Adrenal gland (tissue), 12 donors: ENCODE measurements around the gene SCUBE1. TPM values are rescaled to one million over a fixed set of nuclear protein-coding genes. Genes with fewer than 3 reads are reported as not detected.

Experiments used
- DNase-seq, 7 donors: peaks; one replicate each; pipeline ENCODE4 v3.0.0-alpha.2; 2019 to 2020
- H3K27ac ChIP-seq, 5 donors: fragments of 200-600 bp; sonication (generic) in 4 of 5; 1 replicate in 3 of 5; 2 replicates in 2 of 5; pipeline versions ENCODE4 v1.5.1 to v1.8.0; 2016 to 2020; ENCODE audit warnings: mild to moderate bottlenecking in 1 of 5
- H3K27me3 ChIP-seq: fragments of 200-600 bp; 2 replicates; pipeline ENCODE4 v1.8.0; 2021
- H3K36me3 ChIP-seq, 2 donors: fragments of 200-600 bp; replicated peaks in 1 of 2; 1 replicate in 1 of 2; 2 replicates in 1 of 2; pipeline versions ENCODE4 v1.5.1 to v1.8.0; 2018 to 2022
- H3K4me1 ChIP-seq, 2 donors: fragments of 200-600 bp; replicated peaks in 1 of 2; 1 replicate in 1 of 2; 2 replicates in 1 of 2; pipeline versions ENCODE4 v1.5.1 to v1.8.0; 2018 to 2021
- H3K4me3 ChIP-seq, 4 donors: fragments of 200-600 bp; sonication (generic) in 3 of 4; one replicate each; pipeline ENCODE4 v1.5.1; 2016 to 2018
- H3K9me3 ChIP-seq, 3 donors: fragments of 200-600 bp; sonication (generic) in 1 of 3; replicated peaks in 1 of 3; 1 replicate in 2 of 3; 2 replicates in 1 of 3; pipeline versions ENCODE4 v1.5.1 to v1.8.0; 2016 to 2021
- POLR2A ChIP-seq, 2 donors: fragments of 450-650 bp; IDR thresholded peaks; one replicate each; pipeline ENCODE4 v1.6.1; 2017; ENCODE audit warnings: antibody characterized with exemption in 2 of 2, mild to moderate bottlenecking in 2 of 2, moderate library complexity in 1 of 2
- WGBS, 4 donors: extraction: QIAGEN DNeasy Blood & Tissue Kit in 2 of 4; methylation state at CpG; one replicate each; pipeline versions ENCODE4 v1.1.5 to v1.1.7; 2013 to 2017; 5-methylcytosine and 5-hydroxymethylcytosine counted together
- intact Hi-C, 2 donors: fragments of 100-400 bp; cut with DNase I; formaldehyde crosslinking; loops; one replicate each; pipeline versions ENCODE4 v1.14.1 to v1.15.0; 2022 to 2023
- polyA plus RNA-seq, 3 donors: library from polyadenylated mRNA; stranded (reverse); fragments of 200-250 nt in 2 of 3; fragments of 350-450 nt in 1 of 3; fragmentation: Illumina TruSeq in 1 of 3; extraction: RNeasy Lipid Tissue Mini Kit (QIAGEN cat#74804) in 1 of 3; gene quantifications; one replicate each; pipeline ENCODE4 v1.2.3, GENCODE V29; 2013 to 2014
- total RNA-seq, 9 donors: library from RNA; depleted of rRNA in 4 of 9; stranded (reverse); fragments of >200 nt in 4 of 9; fragments of 120-200 nt in 1 of 9; fragmentation: NEBNext Ultra II Directional in 1 of 9; extraction: Animal tissue kit (Norgen Biotek cat#: 25700) in 1 of 9; gene quantifications; one replicate each; pipeline versions ENCODE4 v1.1.0 to v1.2.4, GENCODE V29; 2013 to 2023
- TF ChIP-seq, protein P1 (sequence below), 6 experiments: fragments of 450-650 bp in 4 of 6; fragments of 200-600 bp in 2 of 6; sonication (generic) in 1 of 6; IDR thresholded peaks; 1 replicate in 5 of 6; 2 replicates in 1 of 6; pipeline versions ENCODE4 v1.5.1 to v1.8.0; 2016 to 2021; ENCODE audit warnings: antibody characterized with exemption in 6 of 6, mild to moderate bottlenecking in 2 of 6, moderate library complexity in 1 of 6
- donor health status: healthy with polysubstance abuse.
- donor health status: Bipolar disorder and iron deficiency.
- donor health status: DM: yes; HTN: yes; CAD: no.
- donor health status: DM: no; HTN: no; CAD: no.
- donor health status: DM: no; HTN: no; CAD: no.
- donor health status: DM: yes; HTN: yes; CAD: no.

The SCUBE1 gene
- total and polyA plus RNA-seq, 12 donors, result 1.4 to 34.0 (median 8.8) TPM

DNA sequence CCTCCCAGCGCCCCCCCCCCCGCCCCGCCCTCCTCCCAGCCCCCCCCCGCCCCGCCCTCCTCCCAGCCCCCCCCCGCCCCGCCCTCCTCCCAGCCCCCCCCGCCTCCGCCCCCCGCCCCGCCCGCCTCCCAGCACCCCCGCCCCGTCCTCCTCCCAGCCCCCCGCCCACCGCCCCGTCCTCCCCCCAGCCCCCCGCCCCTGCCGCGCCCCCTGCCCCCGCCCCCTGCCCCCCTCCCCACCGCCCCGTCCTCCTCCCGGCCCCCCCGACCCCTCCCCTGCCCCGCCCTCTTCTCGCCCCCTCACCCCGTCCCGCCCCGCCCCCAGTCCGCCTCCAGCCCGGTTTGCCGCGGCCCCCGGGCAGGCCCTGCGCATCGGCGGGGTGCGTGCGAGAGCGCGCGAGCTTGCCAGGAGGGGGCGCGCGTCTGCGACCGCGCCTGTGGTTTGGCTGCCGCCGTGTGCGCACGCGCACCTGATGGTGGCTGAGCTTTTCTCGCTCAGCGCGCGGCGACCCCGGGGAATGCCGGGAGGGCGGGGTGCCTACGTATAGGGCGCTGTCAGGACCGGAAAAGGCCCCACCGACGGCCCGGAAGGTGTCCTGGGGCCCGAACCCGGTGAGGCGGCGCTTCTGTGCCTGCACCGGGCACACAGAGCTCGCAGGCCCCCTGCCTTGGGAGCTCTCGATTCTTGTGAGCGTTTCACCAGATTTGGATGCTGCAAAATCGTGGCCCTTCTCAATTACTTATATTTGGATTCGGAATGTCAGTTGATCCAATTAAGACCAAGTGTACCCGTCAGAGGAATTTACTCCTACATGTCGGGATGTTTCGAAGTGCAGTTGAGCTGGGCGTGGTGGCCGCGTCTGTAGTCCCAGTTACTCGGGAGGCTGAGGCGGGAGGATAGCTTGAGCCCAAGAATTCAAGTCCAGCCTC lies 155.7 kb downstream of the SCUBE1 start:
- no peaks in the 10 kb centered on the region for H3K27me3 ChIP-seq
- intact Hi-C loops, result no loop called here
- peak overlapping the region; percentile 72 to 99 (median 90) for H3K27ac ChIP-seq
- peaks cover 21 to 27% of the 10 kb centered on the region in 2 donors for H3K4me1 ChIP-seq
- TF ChIP-seq, protein P1, sequence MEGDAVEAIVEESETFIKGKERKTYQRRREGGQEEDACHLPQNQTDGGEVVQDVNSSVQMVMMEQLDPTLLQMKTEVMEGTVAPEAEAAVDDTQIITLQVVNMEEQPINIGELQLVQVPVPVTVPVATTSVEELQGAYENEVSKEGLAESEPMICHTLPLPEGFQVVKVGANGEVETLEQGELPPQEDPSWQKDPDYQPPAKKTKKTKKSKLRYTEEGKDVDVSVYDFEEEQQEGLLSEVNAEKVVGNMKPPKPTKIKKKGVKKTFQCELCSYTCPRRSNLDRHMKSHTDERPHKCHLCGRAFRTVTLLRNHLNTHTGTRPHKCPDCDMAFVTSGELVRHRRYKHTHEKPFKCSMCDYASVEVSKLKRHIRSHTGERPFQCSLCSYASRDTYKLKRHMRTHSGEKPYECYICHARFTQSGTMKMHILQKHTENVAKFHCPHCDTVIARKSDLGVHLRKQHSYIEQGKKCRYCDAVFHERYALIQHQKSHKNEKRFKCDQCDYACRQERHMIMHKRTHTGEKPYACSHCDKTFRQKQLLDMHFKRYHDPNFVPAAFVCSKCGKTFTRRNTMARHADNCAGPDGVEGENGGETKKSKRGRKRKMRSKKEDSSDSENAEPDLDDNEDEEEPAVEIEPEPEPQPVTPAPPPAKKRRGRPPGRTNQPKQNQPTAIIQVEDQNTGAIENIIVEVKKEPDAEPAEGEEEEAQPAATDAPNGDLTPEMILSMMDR (IDR thresholded peaks at IDR 0.05), result peak; percentile 16 to 81 (median 45)
- TF ChIP-seq POLR2A (IDR thresholded peaks at IDR 0.05), result peak; percentile 53 to 65
- no peaks in the 10 kb centered on the region for H3K36me3 ChIP-seq
- no peaks in the 10 kb centered on the region for H3K9me3 ChIP-seq
- DNase-seq, result peak; percentile 96 to 98 (median 96)
- H3K4me3 ChIP-seq, result peak overlapping the region in 3 of 4 donors; percentile 38 to 74 (median 53)
- WGBS, 4 donors, result 5 to 31% (median 12%) methylated on average over 7 to 64 of the region's 86 CpGs

- H3K27ac ChIP-seq, result peak within 1 kb of the TSS; percentile 72 to 99 (median 90)
- intact Hi-C loops, result no loop called here
- DNase-seq, result peak in 6 of 7 donors; percentile 53 to 69 (median 63)
- no peaks in the 10 kb centered on the region for H3K36me3 ChIP-seq
- no peaks in the 10 kb centered on the region for H3K9me3 ChIP-seq
- peaks cover 21 to 27% of the 10 kb centered on the region in 2 donors for H3K4me1 ChIP-seq
- TF ChIP-seq POLR2A (IDR thresholded peaks at IDR 0.05), result peak in 1 of 2 donors; percentile 71
- TF ChIP-seq, protein P1 (IDR thresholded peaks at IDR 0.05), result peak in 1 of 6 experiments; percentile 12
- 1 to 12% (median 2%) methylated on average over 8 to 83 of the region's 87 CpGs for WGBS, 4 donors
- peak within 1 kb of the TSS; percentile 33 to 74 (median 62) for H3K4me3 ChIP-seq
- no peaks in the 10 kb centered on the region for H3K27me3 ChIP-seq
Measured at GRCh38 chr22:43186272-43187170, 156.7 kb downstream of the SCUBE1 start, which contains the start of gene TTLL12. TSS of gene TTLL12 (minus strand) at chr22:43187134. CDS start at chr22:43187069, 65 bp downstream.

DNA sequence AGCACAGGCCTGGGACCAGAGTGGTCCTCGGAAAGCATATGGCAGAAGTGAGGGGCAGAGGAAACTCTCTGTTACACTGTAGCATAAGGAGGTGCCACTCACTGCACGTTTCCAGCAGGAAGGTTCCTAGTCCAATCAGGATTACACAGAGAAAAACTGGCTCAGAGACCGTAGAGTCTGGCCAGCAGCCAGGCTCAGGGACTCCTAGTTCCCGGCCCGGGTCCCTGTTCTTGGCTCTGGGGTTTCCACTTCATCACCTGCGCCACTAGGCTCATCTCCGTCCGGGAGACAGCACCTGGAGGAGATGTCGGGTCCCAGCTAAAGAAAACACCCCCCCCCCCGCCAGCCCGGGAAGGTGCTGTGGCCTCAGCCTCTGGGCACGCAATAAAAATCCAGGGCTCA lies 157.3 kb downstream of the SCUBE1 start:
- intact Hi-C loops, result no loop called here
- Histone ChIP-seq H3K4me3 (peak overlapping the region in 2 of 4 donors; percentile 58 to 61), H3K27ac (peak overlapping the region in 3 of 5 donors; percentile 71 to 93 (median 84)), H3K36me3 (no peaks in the 10 kb centered on the region), H3K27me3 (no peaks in the 10 kb centered on the region), H3K4me1 (peaks cover 21 to 27% of the 10 kb centered on the region in 2 donors), H3K9me3 (no peaks in the 10 kb centered on the region)
- DNase-seq, result peak; percentile 66 to 86 (median 74)
- TF ChIP-seq, protein P1 (IDR thresholded peaks at IDR 0.05), result no peak
- TF ChIP-seq POLR2A (IDR thresholded peaks at IDR 0.05), result peak in 1 of 2 donors; percentile 21
- WGBS, 4 donors, result 8 to 19% (median 15%) methylated on average over 2 to 12 of the region's 12 CpGs
